GM21737 (cell line): ENCODE measurements around the gene MINDY1.

Experiments used
- ATAC-seq: cut with Tn5 transposase; IDR thresholded peaks from one replicate; pipeline ENCODE4 v1.9.1; 2021; ENCODE audit warnings: mild to moderate bottlenecking, moderate library complexity; ENCODE audit not compliant: unreplicated experiment

Gene MINDY1, protein sequence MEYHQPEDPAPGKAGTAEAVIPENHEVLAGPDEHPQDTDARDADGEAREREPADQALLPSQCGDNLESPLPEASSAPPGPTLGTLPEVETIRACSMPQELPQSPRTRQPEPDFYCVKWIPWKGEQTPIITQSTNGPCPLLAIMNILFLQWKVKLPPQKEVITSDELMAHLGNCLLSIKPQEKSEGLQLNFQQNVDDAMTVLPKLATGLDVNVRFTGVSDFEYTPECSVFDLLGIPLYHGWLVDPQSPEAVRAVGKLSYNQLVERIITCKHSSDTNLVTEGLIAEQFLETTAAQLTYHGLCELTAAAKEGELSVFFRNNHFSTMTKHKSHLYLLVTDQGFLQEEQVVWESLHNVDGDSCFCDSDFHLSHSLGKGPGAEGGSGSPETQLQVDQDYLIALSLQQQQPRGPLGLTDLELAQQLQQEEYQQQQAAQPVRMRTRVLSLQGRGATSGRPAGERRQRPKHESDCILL

GRCh38 chr1:151006327-151007052 is at the start of gene MINDY1:
MINDY1 (minus strand) TSS chr1:151006902; CDS start chr1:151002617, 4,285 bp downstream.
- peak; percentile 40 for ATAC-seq

DNA sequence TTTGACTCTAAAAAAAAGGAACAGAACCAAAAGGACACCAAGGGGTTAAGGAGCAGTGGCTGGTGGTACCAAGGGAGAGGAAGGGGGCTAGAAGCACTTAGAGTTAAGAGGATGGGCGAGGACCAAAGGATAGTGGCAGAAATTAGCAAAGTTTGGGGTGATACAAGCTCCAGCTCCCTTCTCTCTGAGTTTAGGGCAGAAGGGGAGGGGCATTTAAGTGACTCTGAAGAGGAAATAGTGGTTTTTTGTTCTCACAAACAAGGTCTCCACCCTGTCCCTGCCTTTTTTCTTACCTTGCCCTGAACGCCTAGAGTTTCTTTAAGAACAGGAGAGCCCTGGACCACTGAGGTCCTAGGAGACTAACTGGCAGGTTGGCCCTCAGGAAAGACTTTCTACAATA is 49.4 kb upstream of the MINDY1 start:
- no peak for ATAC-seq

DNA sequence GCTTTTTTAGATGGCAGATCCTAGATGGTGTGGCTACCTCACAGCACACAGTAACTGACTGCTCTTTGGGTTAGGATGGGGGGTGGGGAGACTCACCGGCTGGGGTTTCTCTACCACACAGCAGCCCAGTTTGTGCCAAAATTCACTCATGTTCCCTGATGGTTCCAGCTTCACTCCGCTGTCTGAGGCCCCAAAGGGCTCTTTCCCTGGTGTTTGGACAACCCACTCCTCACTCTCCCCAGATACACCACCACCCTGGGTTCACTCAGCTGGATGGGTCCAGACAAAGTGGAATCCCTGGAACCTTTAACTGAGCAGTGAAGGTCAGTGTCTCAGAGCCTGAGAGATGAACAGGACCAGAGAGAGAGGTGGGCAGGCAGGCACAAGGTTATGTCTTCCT is 48.9 kb upstream of the MINDY1 start:
- ATAC-seq = no peak

DNA sequence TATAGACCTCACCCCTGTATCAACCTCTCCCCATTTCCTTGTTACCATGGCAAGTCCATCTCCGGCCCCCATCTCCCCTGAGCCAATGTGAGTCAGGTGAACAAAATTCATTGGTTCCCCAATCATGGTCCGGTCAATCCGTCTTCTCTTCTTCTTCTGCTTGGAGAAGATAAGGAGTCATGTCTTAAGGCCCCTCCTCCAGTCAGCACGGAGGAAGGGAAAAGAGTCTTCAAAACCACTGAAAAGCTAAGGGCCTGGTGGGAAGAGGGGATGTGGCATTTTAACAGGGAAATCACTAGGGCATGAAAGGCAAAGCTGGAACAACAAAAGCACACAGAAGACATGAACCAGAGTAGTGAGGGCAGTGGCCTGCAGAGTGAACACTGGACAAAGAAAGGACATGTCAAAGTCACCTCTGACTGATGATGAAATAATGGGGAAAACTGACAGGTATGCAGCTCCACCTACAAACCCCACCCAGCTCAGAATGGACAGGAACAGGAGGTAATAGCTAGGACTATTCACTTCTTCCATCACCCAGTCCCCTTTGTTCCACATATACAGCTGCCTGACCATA is 48.4 kb upstream of the MINDY1 start:
- no peak for ATAC-seq

DNA sequence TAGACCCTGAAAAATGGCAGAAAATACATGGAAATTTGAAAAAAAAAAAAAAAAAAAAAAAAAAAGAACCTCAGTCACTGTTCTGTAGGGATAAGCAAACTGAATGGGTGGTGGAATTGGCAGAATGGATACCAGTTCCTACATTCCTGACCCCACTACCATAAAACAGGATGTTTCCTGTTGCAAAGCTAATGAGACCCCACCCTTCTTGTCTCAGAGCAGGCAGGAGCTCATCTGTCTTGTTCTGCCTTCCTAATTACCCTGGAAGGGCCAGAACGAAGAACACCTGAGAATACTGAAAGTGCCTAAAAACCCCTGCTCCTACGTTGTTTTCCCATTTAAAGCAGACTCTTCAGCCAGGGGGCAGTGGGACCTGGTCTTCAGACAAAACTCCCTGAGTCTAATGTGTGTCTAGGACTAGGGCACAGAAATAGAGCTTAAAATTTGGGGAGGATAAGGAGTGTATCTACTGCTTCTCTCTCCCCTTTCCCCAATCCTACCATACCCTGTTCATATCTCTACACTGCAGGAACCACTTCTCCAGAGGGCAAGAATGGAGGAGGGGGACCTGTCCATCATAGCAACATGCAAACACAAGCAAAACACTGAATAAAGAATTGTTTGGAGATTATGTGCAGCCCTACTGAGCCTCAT is 44.8 kb upstream of the MINDY1 start:
- no peak for ATAC-seq

DNA sequence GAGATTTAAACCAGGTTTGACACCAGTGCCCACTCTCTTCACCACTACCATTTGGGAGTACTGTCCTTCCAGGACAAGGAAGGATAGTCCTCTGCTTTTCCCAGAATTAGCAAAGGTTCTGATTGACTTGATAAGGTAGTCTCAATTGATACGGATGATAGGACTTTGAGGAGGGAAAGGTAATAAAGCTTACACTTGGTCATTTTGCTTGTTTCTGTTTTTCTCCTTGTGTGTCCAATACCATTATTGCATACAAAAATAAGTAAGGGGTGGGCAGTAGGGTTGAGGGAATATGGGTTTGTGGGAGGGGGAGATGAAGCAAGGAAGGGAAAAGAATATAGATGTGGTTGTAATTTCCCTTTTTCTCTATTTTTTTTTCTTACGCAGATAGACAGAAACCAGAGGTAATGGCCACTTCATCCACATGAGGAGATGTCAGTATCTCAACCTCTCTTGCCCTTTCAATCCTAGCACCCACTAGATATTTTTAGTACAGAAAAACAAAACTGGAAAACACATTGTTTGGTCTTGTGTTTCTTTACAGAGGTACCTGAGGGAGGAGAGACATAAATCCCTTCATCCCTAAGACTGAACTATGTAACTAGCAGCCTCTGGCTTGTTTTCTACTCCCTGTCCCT is 43.5 kb upstream of the MINDY1 start:
- ATAC-seq = no peak

- ATAC-seq = no peak
Measured at GRCh38 chr1:151049458-151049857, 42.8 kb upstream of the MINDY1 start.

- no peak for ATAC-seq
Measured at GRCh38 chr1:151048645-151049032, 41.9 kb upstream of the MINDY1 start.

GRCh38 chr1:151047925-151048644 is 41.4 kb upstream of the MINDY1 start:
- ATAC-seq = peak; percentile 49

DNA sequence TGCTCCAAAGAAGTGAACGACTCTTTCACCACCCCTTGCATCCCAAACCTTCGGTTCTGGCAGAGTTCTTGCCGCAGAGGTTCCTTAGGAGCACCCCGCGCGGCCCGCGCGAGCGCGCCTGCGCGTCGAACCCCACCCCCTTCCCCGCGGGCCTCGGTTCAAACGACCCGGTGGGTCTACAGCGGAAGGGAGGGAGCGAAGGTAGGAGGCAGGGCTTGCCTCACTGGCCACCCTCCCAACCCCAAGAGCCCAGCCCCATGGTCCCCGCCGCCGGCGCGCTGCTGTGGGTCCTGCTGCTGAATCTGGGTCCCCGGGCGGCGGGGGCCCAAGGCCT is 40.9 kb upstream of the MINDY1 start, which contains the start of gene C1orf56:
C1orf56 (plus strand) TSS at position 161 of the 334 bp plus-strand sequence; CDS start at position 258, 97 bp downstream.
- peak; percentile 54 for ATAC-seq

- no peak for ATAC-seq
Measured at GRCh38 chr1:151043163-151043562, 36.5 kb upstream of the MINDY1 start.

DNA sequence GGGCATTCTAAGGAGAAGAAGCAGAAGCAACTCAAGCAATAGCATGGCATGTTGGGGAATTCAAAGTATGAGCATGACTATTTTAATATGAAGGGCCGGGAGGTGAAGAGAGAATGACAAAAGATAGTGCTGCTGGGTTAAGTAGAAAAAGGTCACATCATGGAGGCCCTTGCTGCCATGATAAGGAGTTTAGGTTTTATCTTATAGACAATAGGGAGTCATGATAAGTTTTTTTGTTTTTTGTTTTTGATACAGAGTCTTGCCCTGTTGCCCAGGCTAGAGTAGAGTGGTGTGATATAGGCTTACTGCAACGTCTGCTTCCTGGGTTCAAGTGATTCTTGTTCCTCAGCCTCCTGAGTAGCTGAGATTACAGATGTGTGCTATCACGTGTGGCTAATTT is 32.8 kb upstream of the MINDY1 start:
- no peak for ATAC-seq

GRCh38 chr1:151037032-151037431 is 30.3 kb upstream of the MINDY1 start:
- ATAC-seq = no peak

DNA sequence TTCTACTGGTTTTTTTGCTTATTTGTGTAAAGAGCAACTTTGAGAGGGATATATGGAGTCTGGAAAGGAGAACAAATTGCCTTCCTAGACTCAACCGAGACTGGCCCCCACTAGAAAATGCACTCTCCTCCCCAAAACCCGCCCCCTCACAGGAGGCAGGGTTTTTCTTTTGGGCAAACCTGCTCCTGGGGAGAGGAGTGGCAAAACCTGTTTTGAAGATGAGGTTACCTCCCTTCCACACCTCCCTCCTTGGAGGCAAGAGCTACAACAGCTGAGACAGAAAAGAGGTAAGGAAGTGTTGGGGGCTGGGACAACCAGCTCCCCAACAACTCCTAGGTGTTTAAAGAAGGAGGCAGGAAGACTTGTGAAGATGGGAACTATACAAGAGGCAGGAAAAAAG is 29.7 kb upstream of the MINDY1 start, which contains the start of gene BNIPL:
BNIPL (plus strand) TSS at position 231 of the 400 bp plus-strand sequence; CDS start at position 371, 140 bp downstream.
- no peak for ATAC-seq

- no peak for ATAC-seq
Measured at GRCh38 chr1:151035167-151035566, 28.5 kb upstream of the MINDY1 start.

GRCh38 chr1:151032164-151032563 is 25.5 kb upstream of the MINDY1 start:
- no peak for ATAC-seq

GRCh38 chr1:151026460-151026859 is 19.8 kb upstream of the MINDY1 start:
- ATAC-seq = no peak

DNA sequence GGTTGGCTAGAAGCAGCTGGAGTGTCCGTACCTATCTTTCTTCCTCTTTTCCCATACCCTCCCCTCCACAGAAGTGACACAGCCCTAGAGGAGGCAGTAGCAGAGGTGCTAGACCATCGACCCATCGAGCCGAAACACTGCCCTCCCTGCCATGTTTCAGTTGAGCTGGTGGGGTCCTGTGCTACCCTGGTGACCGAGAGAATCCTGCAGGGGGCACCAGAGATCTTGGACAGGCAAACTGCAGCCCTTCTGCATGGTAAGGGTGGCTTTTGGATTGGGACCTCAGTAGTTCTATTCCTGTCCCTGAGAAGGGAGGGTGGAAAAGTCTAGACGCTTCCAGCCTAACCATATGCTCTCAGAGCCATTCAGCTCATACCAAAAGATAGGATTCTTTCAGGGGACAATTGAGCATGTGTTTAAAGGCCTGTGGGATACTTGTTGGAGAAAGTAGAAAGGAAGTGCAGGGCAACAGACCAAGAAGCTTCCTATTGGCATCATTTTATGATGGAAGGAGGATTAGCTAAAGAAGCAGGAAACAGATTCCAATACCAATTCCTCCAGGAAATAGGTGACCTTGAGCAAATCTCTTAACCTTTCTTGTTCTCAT is 17.9 kb upstream of the MINDY1 start:
- no peak for ATAC-seq

- ATAC-seq = no peak
Measured at GRCh38 chr1:151013518-151013917, 6.8 kb upstream of the MINDY1 start.
